Astrocyte of the cerebellum (primary cell): Measurements from ENCODE around the gene ZNF664.

Experiments used
- DNase-seq: peaks from one replicate; pipeline ENCODE4 v3.0.0-alpha.2; 2011; ENCODE audit warnings: low read depth
- H3K4me3 ChIP-seq: 2 replicates; pipeline ENCODE4 v1.5.1; 2011; ENCODE audit warnings: mild to moderate bottlenecking, low read depth, low read length, moderate library complexity
- CTCF ChIP-seq: IDR thresholded peaks from 2 replicates; pipeline ENCODE4 v1.5.1; 2012; ENCODE audit warnings: low read length, low read depth, moderate library complexity, mild to moderate bottlenecking; ENCODE audit errors: missing control alignments
- in situ Hi-C: cut with HindIII; loops from 2 replicates; pipeline ENCODE4 v1.10.0; 2017; ENCODE audit warnings: low sequenced_read_pairs

ZNF664 gene

GRCh38 chr12:124039276-124039675, 66.3 kb downstream of the ZNF664 start:
- no peak overlapping the region for H3K4me3 ChIP-seq
- no peak for TF ChIP-seq CTCF
- DNase-seq = peak; percentile 76
- in situ Hi-C loops = no loop called here

- TF ChIP-seq CTCF = no peak
- in situ Hi-C loops = no loop called here
- DNase-seq = no peak
- no peak overlapping the region for H3K4me3 ChIP-seq
Measured at GRCh38 chr12:124040291-124040690, 67.3 kb downstream of the ZNF664 start.

GRCh38 chr12:124040737-124041136, 67.7 kb downstream of the ZNF664 start:
- in situ Hi-C loops = no loop called here
- no peak for DNase-seq
- no peak for TF ChIP-seq CTCF
- H3K4me3 ChIP-seq = no peak overlapping the region

- no peak overlapping the region for H3K4me3 ChIP-seq
- TF ChIP-seq CTCF = no peak
Measured at GRCh38 chr12:124041907-124042306, 68.9 kb downstream of the ZNF664 start.

GRCh38 chr12:124044021-124044420, 71.0 kb downstream of the ZNF664 start:
- TF ChIP-seq CTCF = no peak
- in situ Hi-C loops = no loop called here
- no peak overlapping the region for H3K4me3 ChIP-seq
- no peak for DNase-seq

More at GRCh38 chr12:124041907-124042306, 68.9 kb downstream of the ZNF664 start:
- in situ Hi-C loops = no loop called here
- DNase-seq = no peak

- in situ Hi-C loops = no loop called here
- DNase-seq = no peak
- TF ChIP-seq CTCF = no peak
Measured at GRCh38 chr12:124044809-124045321, 71.8 kb downstream of the ZNF664 start.

More at GRCh38 chr12:124044809-124045321, 71.8 kb downstream of the ZNF664 start:
- no peak overlapping the region for H3K4me3 ChIP-seq
